ENCODE data around the gene THOP1.

GRCh38 chr19:2799273-2800020, 14.1 kb downstream of the THOP1 start:
- TF ChIP-seq, protein P1, sequence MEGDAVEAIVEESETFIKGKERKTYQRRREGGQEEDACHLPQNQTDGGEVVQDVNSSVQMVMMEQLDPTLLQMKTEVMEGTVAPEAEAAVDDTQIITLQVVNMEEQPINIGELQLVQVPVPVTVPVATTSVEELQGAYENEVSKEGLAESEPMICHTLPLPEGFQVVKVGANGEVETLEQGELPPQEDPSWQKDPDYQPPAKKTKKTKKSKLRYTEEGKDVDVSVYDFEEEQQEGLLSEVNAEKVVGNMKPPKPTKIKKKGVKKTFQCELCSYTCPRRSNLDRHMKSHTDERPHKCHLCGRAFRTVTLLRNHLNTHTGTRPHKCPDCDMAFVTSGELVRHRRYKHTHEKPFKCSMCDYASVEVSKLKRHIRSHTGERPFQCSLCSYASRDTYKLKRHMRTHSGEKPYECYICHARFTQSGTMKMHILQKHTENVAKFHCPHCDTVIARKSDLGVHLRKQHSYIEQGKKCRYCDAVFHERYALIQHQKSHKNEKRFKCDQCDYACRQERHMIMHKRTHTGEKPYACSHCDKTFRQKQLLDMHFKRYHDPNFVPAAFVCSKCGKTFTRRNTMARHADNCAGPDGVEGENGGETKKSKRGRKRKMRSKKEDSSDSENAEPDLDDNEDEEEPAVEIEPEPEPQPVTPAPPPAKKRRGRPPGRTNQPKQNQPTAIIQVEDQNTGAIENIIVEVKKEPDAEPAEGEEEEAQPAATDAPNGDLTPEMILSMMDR (IDR thresholded peaks at IDR 0.05) = no peak
- TF ChIP-seq EZH2 (IDR thresholded peaks at IDR 0.05) = no peak

All from neural progenitor cell (in vitro differentiated cells).